GM19238 (cell line): ENCODE data around the gene C10orf90.

Experiments
- DNase-seq: peaks from one replicate; pipeline ENCODE4 v3.0.0; 2011; ENCODE audit warnings: low spot score; ENCODE audit not compliant: insufficient read length

The C10orf90 gene

DNA sequence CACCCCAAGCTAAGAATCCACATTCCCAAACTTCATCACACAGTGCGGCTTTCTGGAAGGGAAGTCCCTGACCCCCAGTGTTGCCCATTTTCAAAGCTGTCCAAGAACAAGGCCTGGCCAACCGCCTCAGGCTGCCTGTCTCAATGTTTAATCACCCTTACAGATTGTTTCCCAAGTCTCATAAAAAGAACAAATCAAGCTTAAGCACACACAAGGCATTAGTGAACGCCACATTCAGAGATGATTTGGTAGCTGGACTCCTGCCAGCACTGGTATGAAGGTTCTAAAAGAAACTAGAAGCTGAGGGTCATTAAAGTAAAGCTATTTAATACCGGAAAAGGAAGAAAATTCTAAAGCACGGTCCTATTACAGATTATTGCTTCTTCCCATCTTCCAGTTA lies 35.6 kb downstream of the C10orf90 start:
- DNase-seq = no peak

DNA sequence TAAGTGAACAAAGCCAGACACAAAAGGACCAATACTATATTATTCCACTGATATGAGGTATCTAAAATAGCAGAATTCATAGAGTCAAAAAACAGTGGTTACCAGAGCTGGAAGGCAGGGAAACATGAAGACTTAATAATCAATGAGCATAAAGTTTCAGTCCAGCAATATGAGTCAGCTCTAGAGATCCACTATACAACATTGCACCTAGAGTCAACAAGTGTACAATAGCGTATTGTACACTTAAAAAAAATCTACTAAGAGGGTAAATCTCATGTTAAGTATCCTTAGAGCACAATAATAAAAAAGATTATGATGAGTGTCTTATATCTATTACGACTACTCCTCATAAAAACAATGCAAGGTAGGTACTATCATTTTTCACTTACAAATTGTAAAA lies 36.1 kb downstream of the C10orf90 start:
- DNase-seq = no peak

DNA sequence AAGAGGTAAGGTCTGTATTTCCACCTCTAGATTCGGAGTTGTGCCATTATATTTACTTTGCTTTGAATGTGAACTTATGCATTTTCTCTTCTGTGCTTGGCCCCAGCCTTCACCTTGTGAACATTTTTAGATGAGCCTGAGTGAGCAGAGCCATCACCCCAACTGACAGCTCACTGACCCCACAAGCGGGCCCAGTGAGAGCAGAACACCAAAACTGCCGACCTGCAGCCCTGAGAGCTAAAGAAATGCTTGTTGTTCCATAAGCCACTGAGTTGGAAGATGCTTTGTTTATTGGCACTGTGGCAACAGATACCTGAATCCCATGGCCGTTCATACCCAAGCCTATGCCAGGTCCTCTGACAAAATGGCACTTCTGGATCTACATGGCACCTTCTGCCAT lies 37.8 kb downstream of the C10orf90 start:
- DNase-seq = no peak

GRCh38 chr10:126629925-126630624 lies 40.4 kb downstream of the C10orf90 start:
- DNase-seq = no peak

- no peak for DNase-seq
These were observed 41.7 kb downstream of the C10orf90 start for GRCh38 chr10:126628746-126629145.

DNA sequence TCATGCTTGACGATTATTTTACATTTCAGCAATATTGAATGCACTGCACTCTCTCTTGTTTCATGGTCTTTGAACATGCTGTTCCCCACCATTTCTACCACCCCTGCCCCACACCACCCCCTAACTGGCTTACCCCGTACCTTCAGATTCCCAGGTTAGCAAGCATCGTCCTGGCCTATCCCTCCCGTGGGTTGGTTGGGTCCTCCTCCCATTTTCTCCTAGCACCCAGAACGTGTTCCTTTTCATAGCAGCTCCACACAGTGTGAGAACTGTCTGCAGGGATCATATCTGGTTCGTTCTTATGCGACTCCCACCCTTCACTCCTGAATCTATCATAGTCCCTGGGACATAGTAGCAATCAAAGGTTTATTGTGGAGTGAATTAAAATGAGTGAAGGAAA lies 48.6 kb downstream of the C10orf90 start:
- DNase-seq = no peak

DNA sequence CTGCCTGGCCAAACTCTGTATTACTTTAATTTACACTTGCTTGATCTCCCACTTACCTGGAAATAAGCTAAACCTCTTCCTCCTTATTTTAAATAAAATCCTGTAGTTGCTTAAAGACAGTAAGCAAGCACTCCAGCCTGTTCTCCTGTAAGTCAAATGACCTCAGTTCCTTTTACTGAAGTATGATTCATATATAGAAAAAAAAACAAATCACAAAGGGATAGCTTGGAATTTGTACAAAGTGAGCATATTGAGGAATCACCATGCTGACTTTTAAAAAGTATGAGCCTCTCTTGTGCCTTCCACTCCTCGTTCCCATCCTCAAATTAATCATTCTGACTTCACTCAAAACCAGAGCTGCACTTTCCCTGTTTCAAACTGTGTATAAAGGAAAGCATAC lies 52.0 kb downstream of the C10orf90 start:
- no peak for DNase-seq

- no peak for DNase-seq
These were observed 52.8 kb downstream of the C10orf90 start for GRCh38 chr10:126617733-126618132.

DNA sequence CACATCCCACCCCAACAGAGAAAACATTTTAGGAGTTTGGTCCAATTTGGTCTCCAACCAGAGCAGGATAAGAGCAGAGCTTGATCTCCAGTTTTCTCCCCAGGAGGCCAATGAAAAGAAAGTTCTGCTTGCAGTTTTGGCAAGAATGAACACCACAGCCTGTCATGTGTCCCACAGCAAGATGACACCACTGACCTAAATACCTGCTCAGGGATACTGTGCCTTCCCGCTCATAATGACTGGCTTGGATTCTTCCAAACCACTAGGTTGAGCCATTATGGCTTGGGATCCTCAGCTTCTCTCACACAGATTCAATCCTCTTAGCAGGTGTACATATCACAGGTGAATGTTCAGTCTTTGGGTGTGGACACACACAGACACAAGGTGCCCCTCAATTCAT lies 53.3 kb downstream of the C10orf90 start:
- no peak for DNase-seq

DNA sequence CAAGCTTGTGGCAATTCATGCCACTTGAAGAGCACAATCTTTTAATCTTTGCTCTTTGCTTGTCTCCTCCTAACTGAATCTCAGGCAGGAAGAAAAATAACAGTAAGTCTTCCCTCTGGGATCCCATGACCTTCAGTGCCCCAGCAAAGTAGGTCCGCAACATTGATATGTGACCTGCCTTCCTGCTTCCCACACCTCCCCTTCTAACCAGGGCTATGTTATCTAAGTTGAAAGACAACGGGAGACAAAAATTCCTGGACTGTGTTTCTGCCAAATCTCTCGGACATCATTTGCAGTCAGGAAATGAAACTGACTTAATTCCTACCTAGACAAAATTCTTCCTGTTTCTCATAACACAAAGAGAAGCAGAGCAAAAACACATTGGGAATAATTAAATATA lies 53.8 kb downstream of the C10orf90 start:
- no peak for DNase-seq

DNA sequence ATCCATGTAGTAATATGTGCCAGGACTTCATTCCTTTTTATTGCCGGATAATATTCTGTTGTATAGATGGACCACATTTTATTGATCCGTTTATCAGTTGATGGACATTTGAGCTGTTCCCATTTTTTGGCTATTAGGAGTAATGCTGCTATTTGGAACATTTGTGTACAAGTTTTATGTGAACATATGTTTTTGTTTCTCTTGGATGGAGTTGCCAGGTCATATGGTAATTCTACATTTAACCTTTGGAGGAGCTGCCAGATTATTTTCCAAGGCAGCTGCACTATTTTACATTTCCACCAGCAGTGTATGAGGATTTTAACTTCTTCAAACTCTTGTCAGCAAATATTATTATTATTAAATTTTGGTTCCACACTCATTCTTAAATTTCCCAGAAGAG lies 59.2 kb downstream of the C10orf90 start:
- no peak for DNase-seq

- no peak for DNase-seq
These were observed 60.9 kb downstream of the C10orf90 start for GRCh38 chr10:126609566-126609965.

GRCh38 chr10:126599949-126600682 lies 70.4 kb downstream of the C10orf90 start:
- DNase-seq = no peak

GRCh38 chr10:126598009-126598408 lies 72.5 kb downstream of the C10orf90 start:
- no peak for DNase-seq

DNA sequence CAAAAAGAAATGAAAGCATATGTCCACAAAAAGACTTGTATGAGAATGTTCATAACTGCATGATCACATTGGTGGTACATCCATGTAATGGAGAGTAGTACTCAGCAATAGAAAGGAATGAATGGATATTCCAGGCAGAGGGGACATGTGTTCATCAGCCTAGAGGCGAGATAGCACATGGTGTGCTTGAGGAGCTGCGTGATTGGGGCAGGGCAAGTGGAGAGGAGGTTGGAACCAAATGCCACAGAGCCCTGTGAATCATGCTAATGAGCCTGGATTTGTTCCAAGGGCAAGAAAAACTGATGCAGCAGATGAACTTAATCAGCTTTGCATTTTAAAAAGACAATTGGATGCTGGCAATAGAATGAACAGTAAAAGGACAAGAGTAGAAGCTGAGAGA lies 73.3 kb downstream of the C10orf90 start:
- no peak for DNase-seq

DNA sequence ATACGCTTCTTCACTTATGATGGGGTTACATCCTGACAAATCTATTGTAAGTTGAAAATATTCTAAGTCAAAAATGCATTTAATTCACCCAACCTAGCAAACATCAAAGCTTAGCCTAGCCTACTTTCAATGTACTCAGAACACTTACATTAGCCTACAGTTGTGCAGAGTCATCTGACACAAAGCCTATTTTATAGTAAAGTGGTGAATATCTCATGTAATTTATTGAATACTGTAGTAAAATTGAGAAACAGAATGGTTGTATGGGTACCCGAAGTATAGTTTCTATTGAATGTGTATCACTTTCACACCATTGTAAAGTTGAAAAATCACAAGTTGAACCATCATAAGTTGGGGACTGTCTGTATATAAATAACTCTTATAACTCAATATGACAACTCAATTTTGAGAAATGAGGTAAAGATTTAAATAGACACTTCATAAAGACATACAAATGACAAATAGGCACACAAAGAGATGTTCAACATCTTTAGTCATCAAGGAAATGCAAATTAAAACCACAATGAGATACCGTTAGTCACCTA lies 73.9 kb downstream of the C10orf90 start:
- DNase-seq = no peak

DNA sequence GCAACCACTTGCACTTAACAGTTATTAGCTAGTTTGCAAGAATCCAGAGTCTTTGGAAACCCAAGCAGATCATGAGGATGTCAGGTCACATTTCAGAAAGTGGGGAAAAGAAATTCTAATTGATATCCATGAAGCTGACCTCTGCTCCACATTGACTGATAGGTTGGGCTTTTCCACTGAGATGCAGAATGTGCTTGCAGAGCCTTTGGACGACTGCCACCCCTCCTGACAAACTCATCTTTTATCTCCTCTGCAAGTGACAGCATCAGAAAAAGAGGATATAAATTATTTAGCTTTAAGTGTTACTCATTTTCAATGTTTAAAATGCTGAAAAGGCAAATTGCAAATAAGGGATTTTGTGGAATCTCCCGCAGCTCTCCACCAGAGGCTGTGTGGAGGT lies 75.3 kb downstream of the C10orf90 start:
- DNase-seq = no peak

DNA sequence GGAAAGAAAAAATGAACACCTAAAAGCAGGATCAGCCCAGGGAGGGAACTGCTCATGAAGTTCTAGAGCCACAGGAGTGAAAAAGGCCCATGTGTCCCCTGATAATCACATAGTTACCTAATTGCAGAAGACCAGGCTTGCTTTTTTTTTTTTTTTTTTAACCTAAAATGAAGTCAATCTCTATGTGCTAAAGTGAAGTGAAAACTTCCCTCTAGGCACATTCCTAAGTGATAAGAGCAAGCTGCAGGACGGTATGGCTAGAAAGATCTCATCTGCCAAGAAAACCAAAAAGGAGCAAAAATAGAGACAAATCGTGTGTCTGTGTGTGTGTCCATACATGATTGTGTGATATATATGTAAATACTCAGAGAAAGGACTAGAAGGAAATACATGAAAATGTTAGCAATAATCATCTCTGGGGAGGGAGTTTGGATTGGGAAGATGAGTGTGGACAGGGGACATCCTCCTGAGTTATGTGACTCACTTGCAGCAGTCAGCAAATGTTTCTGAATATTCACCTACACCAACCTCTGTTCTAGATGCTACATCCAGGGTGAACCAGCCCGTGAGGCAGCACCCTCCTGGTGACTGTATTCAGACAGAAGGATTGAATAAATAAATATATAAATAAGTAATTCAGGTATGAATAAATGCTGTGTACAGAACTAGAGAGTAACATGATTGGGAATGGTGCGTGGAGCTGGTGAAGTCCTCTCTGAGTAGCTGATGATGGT lies 76.4 kb downstream of the C10orf90 start:
- no peak for DNase-seq

DNA sequence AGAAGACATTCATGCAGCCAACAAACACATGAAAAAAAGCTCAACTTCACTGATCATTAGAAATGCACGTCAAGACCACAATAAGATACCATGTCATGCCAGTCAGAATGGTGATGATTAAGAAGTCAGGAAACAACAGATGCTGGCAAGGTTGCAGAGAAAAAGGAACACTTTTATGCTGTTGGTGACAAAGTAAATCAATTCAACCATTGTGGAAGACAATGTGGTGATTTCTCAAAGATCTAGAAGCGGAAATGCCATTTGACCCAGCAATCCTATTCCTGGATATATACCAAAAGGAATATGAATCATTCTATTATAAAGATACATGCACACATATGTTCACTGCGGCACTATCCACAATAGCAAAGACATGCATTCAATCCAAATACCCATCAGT lies 77.6 kb downstream of the C10orf90 start:
- no peak for DNase-seq

GRCh38 chr10:126588024-126588423 lies 82.5 kb downstream of the C10orf90 start:
- no peak for DNase-seq

- no peak for DNase-seq
These were observed 83.6 kb downstream of the C10orf90 start for GRCh38 chr10:126586878-126587277.

- DNase-seq = no peak
These were observed 84.4 kb downstream of the C10orf90 start for GRCh38 chr10:126586128-126586527.
